ENCODE results near the gene IDE.
"Not testable (repeated sequence)": the region's sequence is repeated elsewhere in the genome, so short reads cannot be mapped to it uniquely, and the experiment has no call there.

GRCh38 chr10:92569663-92570062, 4.2 kb downstream of the IDE start:
- not testable (repeated sequence) for TF ChIP-seq CTCF, POLR2A (IDR thresholded peaks at IDR 0.05)
